GM23338 (cell line): Measurements from ENCODE around the gene SLAMF9. TPM values are rescaled to one million over a fixed set of nuclear protein-coding genes. Genes with fewer than 3 reads are reported as not detected.

Source experiments
- ATAC-seq: fragments of 200-7000 bp; cut with Tn5 transposase; 3 replicates; pipeline ENCODE4 v1.9.1; 2020
- DNase-seq: peaks from one replicate; pipeline ENCODE4 v3.0.0-alpha.2; 2015; ENCODE audit warnings: low spot score
- H2AFZ ChIP-seq: fragments of 200-600 bp; sonication (generic); 2 replicates; pipeline ENCODE4 v1.8.0; 2016; ENCODE audit warnings: antibody characterized with exemption, mild to moderate bottlenecking, moderate library complexity
- H3F3A ChIP-seq: fragments of 200-600 bp; sonication (generic); replicated peaks from 2 replicates; pipeline ENCODE4 v1.8.0; 2017; ENCODE audit warnings: antibody characterized with exemption, mixed run types, low read depth
- H3K27ac ChIP-seq: fragments of 200-600 bp; sonication (generic); 2 replicates; pipeline ENCODE4 v1.6.1; 2016; ENCODE audit warnings: low read depth
- H3K27me3 ChIP-seq: fragments of 200-600 bp; sonication (generic); 2 replicates; pipeline ENCODE4 v1.8.0; 2016; ENCODE audit warnings: mild to moderate bottlenecking, mixed run types, moderate library complexity; ENCODE audit not compliant: insufficient read depth
- H3K36me3 ChIP-seq: fragments of 200-600 bp; sonication (generic); 2 replicates; pipeline ENCODE4 v1.8.0; 2016; ENCODE audit warnings: mild to moderate bottlenecking; ENCODE audit not compliant: insufficient read depth
- H3K4me1 ChIP-seq: fragments of 200-600 bp; sonication (generic); 2 replicates; pipeline ENCODE4 v1.8.0; 2016; ENCODE audit warnings: mild to moderate bottlenecking, moderate library complexity; ENCODE audit not compliant: insufficient read depth
- H3K4me2 ChIP-seq: fragments of 200-600 bp; sonication (generic); 2 replicates; pipeline ENCODE4 v1.7.1; 2017; ENCODE audit warnings: mixed run types
- H3K4me3 ChIP-seq: fragments of 200-600 bp; sonication (generic); 2 replicates; pipeline ENCODE4 v1.6.1; 2016; ENCODE audit warnings: mixed run types
- H3K79me2 ChIP-seq: fragments of 200-600 bp; sonication (generic); replicated peaks from 2 replicates; pipeline ENCODE4 v1.8.0; 2017; ENCODE audit warnings: mild to moderate bottlenecking; ENCODE audit not compliant: insufficient read depth
- H3K9me2 ChIP-seq: fragments of 200-600 bp; sonication (generic); 2 replicates; pipeline ENCODE4 v1.8.0; 2017; ENCODE audit not compliant: insufficient read depth
- H4K20me1 ChIP-seq: fragments of 200-600 bp; sonication (generic); replicated peaks from 2 replicates; pipeline ENCODE4 v1.8.0; 2017; ENCODE audit warnings: mild to moderate bottlenecking; ENCODE audit not compliant: insufficient read depth
- H3K27ac Mint-ChIP-seq: 2 replicates; pipeline ENCODE4 v1.8.0; 2020; ENCODE audit warnings: inconsistent platforms, mild to moderate bottlenecking, moderate library complexity, mixed read lengths
- H3K27me3 Mint-ChIP-seq: 3 replicates; pipeline ENCODE4 v1.8.0; 2022; ENCODE audit warnings: low read depth, mild to moderate bottlenecking, moderate library complexity, mixed read lengths, inconsistent platforms; ENCODE audit not compliant: insufficient read depth, poor library complexity
- H3K36me3 Mint-ChIP-seq: 3 replicates; pipeline ENCODE4 v1.8.0; 2021; ENCODE audit warnings: low read depth, mild to moderate bottlenecking, inconsistent platforms, moderate library complexity, mixed read lengths
- H3K4me1 Mint-ChIP-seq: 3 replicates; pipeline ENCODE4 v1.8.0; 2020; ENCODE audit warnings: mild to moderate bottlenecking, inconsistent platforms, mixed read lengths
- H3K4me3 Mint-ChIP-seq: 3 replicates; pipeline ENCODE4 v1.8.0; 2021; ENCODE audit warnings: moderate library complexity, mild to moderate bottlenecking, inconsistent platforms, mixed read lengths
- H3K9me3 Mint-ChIP-seq: 3 replicates; pipeline ENCODE4 v1.8.0; 2020; ENCODE audit warnings: moderate library complexity, mild to moderate bottlenecking, inconsistent platforms, mixed read lengths
- EZH2 ChIP-seq: fragments of 200-600 bp; sonication (generic); IDR thresholded peaks from one replicate; pipeline ENCODE4 v1.8.0; 2017; ENCODE audit warnings: antibody characterized with exemption, mild to moderate bottlenecking, low read depth; ENCODE audit not compliant: unreplicated experiment
- JUNB ChIP-seq: IDR thresholded peaks from one replicate; pipeline ENCODE4 v1.6.1; 2016; ENCODE audit warnings: antibody characterized with exemption; ENCODE audit not compliant: unreplicated experiment
- NANOG ChIP-seq: IDR thresholded peaks from 2 replicates; pipeline ENCODE4 v1.6.1; 2016; ENCODE audit warnings: antibody characterized with exemption, borderline replicate concordance
- POLR2AphosphoS5 ChIP-seq: IDR thresholded peaks from 2 replicates; pipeline ENCODE4 v1.6.1; 2016; ENCODE audit warnings: antibody characterized with exemption, low read depth
- REST ChIP-seq: IDR thresholded peaks from one replicate; pipeline ENCODE4 v1.6.1; 2018; ENCODE audit warnings: antibody characterized with exemption; ENCODE audit not compliant: unreplicated experiment
- STAT1 ChIP-seq: IDR thresholded peaks from one replicate; pipeline ENCODE4 v1.6.1; 2016; ENCODE audit warnings: antibody characterized with exemption; ENCODE audit not compliant: unreplicated experiment
- polyA plus RNA-seq: library from polyadenylated mRNA; unstranded; fragments of >200 nt; fragmentation: Nextera tagmentation; extraction: Ambion mirVana; gene quantifications from 2 replicates; pipeline ENCODE4 v1.2.1, GENCODE V29; 2016
- total RNA-seq: library from RNA; depleted of rRNA; stranded (reverse); fragments of >200 nt; shearing (Covaris generic); gene quantifications from 2 replicates; pipeline ENCODE4 v1.2.3, GENCODE V29; 2014
- TF ChIP-seq, protein P1 (sequence below): IDR thresholded peaks from 2 replicates; pipeline ENCODE4 v1.6.1; 2016; ENCODE audit warnings: antibody characterized with exemption
- TF ChIP-seq, protein P2 (sequence below), 2 experiments: fragments of 200-600 bp in 1 of 2; sonication (generic) in 1 of 2; conservative IDR thresholded peaks; 2 replicates each; pipeline versions ENCODE4 v1.5.1 to v1.6.1; 2016 to 2017; ENCODE audit warnings: antibody characterized with exemption in 2 of 2, low read depth in 2 of 2, mild to moderate bottlenecking in 2 of 2, moderate library complexity in 1 of 2
- TF ChIP-seq, protein P3 (sequence below): fragments of 250-450 bp; sonication (Bioruptor Pico); IDR thresholded peaks from 2 replicates; pipeline ENCODE4 v1.5.0; 2020; ENCODE audit warnings: mild to moderate bottlenecking, moderate library complexity

The SLAMF9 gene
- total and polyA plus RNA-seq, 2 experiments from 2014 or later = not detected

DNA sequence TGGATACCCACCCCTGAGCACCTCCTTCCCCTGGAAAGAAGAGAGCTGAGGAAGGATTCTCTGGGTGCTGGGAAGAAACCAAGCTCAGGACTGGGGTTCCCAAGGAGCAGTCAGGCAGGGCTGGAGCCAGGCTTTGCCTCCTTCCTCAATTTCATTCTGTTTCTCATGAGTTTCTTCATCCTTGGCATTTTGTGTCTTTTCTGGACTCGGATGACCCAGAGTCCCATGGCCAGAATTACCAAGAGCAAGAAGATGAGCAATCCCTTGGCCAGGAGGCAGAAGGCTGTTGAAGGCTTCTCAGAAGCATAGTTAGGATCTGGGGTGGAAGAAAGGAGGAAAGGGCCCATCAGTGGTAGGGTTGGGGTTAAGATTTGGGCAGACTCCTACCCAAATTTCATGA is 2.5 kb downstream of the SLAMF9 start (continued):
- TF ChIP-seq JUNB (no peak), REST (no peak), POLR2AphosphoS5 (no peak), EZH2 (no peak)
- TF ChIP-seq, protein P1, sequence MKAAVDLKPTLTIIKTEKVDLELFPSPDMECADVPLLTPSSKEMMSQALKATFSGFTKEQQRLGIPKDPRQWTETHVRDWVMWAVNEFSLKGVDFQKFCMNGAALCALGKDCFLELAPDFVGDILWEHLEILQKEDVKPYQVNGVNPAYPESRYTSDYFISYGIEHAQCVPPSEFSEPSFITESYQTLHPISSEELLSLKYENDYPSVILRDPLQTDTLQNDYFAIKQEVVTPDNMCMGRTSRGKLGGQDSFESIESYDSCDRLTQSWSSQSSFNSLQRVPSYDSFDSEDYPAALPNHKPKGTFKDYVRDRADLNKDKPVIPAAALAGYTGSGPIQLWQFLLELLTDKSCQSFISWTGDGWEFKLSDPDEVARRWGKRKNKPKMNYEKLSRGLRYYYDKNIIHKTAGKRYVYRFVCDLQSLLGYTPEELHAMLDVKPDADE = no peak

DNA sequence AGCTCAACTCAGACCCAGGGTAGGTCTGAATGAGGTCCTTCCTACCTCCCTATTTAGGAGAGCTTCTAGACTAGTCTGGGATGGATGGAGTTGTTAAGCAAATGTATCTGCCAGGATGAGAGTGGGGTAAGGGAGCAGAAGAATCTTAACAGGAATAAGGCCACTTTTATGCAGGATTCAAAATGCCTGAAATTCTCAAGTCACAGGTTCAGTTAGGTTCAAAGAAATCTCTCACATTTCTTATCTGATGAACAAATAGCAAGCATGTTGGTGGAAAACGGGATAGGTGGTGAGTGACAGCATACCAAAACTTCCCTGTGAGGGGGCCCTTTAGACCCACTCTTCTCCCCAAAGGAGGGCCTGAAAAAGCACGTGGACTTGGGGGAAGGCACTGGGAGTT is 3.0 kb downstream of the SLAMF9 start:
- ATAC-seq (no peak), DNase-seq (no peak)
- Mint-ChIP-seq H3K27me3 (peaks cover 7% of the 10 kb centered on the region), H3K4me3 (no peak overlapping the region), H3K36me3 (no peaks in the 10 kb centered on the region), H3K4me1 (peaks cover 9% of the 10 kb centered on the region), H3K27ac (no peak overlapping the region), H3K9me3 (no peaks in the 10 kb centered on the region)
- no peak overlapping the region for H3K4me3 ChIP-seq
- H3F3A ChIP-seq = no peaks in the 10 kb centered on the region
- H3K4me1 ChIP-seq = peaks cover 7% of the 10 kb centered on the region
- no peak overlapping the region for H2AFZ ChIP-seq
- no peak overlapping the region for H3K27ac ChIP-seq
- H3K9me2 ChIP-seq = peaks cover 11% of the 10 kb centered on the region
- H4K20me1 ChIP-seq = no peaks in the 10 kb centered on the region
- no peaks in the 10 kb centered on the region for H3K36me3 ChIP-seq
- no peak overlapping the region for H3K4me2 ChIP-seq
- no peaks in the 10 kb centered on the region for H3K27me3 ChIP-seq
- no peaks in the 10 kb centered on the region for H3K79me2 ChIP-seq
- TF ChIP-seq STAT1 (no peak), REST (no peak), NANOG (no peak), JUNB (no peak)
- TF ChIP-seq, protein P2, sequence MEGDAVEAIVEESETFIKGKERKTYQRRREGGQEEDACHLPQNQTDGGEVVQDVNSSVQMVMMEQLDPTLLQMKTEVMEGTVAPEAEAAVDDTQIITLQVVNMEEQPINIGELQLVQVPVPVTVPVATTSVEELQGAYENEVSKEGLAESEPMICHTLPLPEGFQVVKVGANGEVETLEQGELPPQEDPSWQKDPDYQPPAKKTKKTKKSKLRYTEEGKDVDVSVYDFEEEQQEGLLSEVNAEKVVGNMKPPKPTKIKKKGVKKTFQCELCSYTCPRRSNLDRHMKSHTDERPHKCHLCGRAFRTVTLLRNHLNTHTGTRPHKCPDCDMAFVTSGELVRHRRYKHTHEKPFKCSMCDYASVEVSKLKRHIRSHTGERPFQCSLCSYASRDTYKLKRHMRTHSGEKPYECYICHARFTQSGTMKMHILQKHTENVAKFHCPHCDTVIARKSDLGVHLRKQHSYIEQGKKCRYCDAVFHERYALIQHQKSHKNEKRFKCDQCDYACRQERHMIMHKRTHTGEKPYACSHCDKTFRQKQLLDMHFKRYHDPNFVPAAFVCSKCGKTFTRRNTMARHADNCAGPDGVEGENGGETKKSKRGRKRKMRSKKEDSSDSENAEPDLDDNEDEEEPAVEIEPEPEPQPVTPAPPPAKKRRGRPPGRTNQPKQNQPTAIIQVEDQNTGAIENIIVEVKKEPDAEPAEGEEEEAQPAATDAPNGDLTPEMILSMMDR (conservative IDR thresholded peaks at IDR 0.05; ENCODE audit: low read depth in 2 of 2) = no peak
- TF ChIP-seq, protein P3, sequence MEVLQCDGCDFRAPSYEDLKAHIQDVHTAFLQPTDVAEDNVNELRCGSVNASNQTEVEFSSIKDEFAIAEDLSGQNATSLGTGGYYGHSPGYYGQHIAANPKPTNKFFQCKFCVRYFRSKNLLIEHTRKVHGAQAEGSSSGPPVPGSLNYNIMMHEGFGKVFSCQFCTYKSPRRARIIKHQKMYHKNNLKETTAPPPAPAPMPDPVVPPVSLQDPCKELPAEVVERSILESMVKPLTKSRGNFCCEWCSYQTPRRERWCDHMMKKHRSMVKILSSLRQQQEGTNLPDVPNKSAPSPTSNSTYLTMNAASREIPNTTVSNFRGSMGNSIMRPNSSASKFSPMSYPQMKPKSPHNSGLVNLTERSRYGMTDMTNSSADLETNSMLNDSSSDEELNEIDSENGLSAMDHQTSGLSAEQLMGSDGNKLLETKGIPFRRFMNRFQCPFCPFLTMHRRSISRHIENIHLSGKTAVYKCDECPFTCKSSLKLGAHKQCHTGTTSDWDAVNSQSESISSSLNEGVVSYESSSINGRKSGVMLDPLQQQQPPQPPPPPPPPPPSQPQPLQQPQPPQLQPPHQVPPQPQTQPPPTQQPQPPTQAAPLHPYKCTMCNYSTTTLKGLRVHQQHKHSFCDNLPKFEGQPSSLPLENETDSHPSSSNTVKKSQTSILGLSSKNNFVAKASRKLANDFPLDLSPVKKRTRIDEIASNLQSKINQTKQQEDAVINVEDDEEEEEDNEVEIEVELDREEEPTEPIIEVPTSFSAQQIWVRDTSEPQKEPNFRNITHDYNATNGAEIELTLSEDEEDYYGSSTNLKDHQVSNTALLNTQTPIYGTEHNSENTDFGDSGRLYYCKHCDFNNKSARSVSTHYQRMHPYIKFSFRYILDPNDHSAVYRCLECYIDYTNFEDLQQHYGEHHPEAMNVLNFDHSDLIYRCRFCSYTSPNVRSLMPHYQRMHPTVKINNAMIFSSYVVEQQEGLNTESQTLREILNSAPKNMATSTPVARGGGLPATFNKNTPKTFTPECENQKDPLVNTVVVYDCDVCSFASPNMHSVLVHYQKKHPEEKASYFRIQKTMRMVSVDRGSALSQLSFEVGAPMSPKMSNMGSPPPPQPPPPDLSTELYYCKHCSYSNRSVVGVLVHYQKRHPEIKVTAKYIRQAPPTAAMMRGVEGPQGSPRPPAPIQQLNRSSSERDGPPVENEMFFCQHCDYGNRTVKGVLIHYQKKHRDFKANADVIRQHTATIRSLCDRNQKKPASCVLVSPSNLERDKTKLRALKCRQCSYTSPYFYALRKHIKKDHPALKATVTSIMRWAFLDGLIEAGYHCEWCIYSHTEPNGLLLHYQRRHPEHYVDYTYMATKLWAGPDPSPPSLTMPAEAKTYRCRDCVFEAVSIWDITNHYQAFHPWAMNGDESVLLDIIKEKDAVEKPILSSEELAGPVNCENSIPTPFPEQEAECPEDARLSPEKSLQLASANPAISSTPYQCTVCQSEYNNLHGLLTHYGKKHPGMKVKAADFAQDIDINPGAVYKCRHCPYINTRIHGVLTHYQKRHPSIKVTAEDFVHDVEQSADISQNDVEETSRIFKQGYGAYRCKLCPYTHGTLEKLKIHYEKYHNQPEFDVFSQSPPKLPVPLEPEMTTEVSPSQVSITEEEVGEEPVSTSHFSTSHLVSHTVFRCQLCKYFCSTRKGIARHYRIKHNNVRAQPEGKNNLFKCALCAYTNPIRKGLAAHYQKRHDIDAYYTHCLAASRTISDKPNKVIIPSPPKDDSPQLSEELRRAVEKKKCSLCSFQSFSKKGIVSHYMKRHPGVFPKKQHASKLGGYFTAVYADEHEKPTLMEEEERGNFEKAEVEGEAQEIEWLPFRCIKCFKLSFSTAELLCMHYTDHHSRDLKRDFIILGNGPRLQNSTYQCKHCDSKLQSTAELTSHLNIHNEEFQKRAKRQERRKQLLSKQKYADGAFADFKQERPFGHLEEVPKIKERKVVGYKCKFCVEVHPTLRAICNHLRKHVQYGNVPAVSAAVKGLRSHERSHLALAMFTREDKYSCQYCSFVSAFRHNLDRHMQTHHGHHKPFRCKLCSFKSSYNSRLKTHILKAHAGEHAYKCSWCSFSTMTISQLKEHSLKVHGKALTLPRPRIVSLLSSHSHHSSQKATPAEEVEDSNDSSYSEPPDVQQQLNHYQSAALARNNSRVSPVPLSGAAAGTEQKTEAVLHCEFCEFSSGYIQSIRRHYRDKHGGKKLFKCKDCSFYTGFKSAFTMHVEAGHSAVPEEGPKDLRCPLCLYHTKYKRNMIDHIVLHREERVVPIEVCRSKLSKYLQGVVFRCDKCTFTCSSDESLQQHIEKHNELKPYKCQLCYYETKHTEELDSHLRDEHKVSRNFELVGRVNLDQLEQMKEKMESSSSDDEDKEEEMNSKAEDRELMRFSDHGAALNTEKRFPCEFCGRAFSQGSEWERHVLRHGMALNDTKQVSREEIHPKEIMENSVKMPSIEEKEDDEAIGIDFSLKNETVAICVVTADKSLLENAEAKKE (CRISPR knock-in tag) = no peak
